ENCODE data around the gene GALNT12.

DNA sequence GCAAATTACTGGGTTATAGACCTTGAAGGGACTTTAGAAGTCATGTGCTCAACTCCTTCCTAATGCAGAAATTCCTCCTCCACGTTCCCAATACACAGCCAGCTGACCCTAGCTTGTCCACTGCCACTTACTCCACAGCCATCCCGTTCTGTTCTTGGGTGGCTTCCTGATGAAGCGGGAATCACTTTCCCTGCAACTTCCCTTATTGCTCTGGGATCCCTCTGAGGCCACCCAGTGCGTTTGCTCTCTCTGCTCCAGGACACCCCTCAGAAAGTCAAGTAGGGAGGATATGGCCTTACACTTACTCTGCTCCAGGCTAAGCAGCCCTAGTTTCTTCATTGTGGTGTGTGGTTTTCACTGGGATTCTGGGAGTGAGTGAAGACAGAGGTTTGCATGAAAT, 55.5 kb downstream of the GALNT12 start:
- TF ChIP-seq, protein P1, sequence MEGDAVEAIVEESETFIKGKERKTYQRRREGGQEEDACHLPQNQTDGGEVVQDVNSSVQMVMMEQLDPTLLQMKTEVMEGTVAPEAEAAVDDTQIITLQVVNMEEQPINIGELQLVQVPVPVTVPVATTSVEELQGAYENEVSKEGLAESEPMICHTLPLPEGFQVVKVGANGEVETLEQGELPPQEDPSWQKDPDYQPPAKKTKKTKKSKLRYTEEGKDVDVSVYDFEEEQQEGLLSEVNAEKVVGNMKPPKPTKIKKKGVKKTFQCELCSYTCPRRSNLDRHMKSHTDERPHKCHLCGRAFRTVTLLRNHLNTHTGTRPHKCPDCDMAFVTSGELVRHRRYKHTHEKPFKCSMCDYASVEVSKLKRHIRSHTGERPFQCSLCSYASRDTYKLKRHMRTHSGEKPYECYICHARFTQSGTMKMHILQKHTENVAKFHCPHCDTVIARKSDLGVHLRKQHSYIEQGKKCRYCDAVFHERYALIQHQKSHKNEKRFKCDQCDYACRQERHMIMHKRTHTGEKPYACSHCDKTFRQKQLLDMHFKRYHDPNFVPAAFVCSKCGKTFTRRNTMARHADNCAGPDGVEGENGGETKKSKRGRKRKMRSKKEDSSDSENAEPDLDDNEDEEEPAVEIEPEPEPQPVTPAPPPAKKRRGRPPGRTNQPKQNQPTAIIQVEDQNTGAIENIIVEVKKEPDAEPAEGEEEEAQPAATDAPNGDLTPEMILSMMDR (optimal IDR thresholded peaks at IDR 0.05 in 1 of 3, IDR thresholded peaks at IDR 0.05 in 1 of 3, conservative IDR thresholded peaks at IDR 0.05 in 1 of 3; ENCODE audit: extremely low read depth in 1 of 3, insufficient read depth in 2 of 3, low read length in 3 of 3): no peak
- TF ChIP-seq EZH2 (IDR thresholded peaks at IDR 0.05; ENCODE audit: low read length): no peak
